22Rv1 (cell line): ENCODE data around the gene CASK.

ENCODE experiments used
- H3K27ac ChIP-seq: fragments of 450-650 bp; 2 replicates; pipeline ENCODE4 v1.5.1; 2017
- CTCF ChIP-seq: fragments of 450-650 bp; IDR thresholded peaks from 2 replicates; pipeline ENCODE4 v1.5.1; 2017; ENCODE audit warnings: mild to moderate bottlenecking
- ZFX ChIP-seq: fragments of 450-650 bp; IDR thresholded peaks from 2 replicates; pipeline ENCODE4 v1.6.1; 2017; ENCODE audit warnings: antibody characterized with exemption, borderline replicate concordance

CASK gene

DNA sequence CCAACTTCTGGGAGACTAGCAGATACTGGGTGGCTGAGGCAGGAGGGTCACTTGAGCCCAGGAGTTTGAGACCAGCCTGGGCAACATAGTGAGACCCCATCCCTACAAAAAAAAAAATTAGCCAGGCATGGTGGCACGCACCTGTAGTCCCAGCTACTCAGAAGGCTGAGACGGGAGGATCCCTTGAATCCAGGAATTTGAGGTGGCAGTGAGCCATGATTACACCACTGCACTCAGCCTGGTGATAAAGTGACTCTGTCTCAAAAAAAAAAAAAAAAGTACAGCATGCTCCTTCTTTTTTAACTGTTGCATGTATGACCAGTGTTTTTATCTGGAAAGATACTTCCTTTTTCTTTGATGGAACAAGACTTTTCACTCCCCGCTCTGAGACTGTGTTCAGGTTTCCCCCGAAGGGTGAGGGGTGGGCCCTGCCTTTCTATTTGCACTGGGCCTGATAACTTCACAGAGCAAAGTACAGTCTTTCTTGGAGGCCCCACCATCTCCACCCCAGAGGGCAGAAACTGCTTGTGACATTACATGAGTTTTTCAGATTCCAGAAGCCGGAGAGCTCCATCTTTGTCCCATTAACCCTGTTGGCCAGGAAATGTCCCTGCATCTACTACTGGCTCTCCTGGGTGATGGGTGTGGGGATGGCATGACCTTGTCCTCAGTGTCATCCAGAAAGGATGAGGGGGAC lies 441.1 kb downstream of the CASK start:
- TF ChIP-seq CTCF, result no peak
- no peak for TF ChIP-seq ZFX
- no peak overlapping the region for H3K27ac ChIP-seq

GRCh38 chrX:41481264-41482109 lies 441.9 kb downstream of the CASK start:
- no peak overlapping the region for H3K27ac ChIP-seq
- peak; percentile 35 for TF ChIP-seq CTCF
- TF ChIP-seq ZFX, result no peak

- TF ChIP-seq ZFX, result no peak
- no peak for TF ChIP-seq CTCF
- no peak overlapping the region for H3K27ac ChIP-seq
Observed at GRCh38 chrX:41480508-41481260, 442.7 kb downstream of the CASK start.

DNA sequence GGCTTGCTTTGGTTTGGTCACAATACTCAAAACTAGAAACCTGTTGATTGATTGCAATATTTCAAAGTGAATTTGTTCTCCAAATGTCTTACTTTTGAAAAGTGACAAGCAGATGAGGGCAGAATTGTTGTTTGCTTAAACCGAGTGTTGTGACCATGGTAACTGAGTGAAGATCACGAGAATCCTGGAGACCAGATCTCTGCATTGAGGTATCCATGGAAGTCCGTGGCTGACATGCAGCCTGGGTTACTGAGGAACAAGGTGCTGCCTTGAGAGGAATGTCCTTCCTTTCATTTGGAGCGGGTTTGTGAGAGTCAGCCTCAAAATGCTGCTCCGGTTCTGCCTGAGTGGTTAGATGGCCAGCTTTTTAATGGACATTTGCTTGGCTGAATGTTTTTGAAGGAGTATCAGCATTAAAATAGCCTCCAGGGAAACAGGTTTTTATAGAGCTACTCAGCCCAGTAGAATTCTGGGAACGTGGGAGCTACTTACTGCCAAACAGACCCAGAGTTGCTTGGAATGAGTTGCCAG lies 444.9 kb downstream of the CASK start:
- TF ChIP-seq ZFX, result no peak
- TF ChIP-seq CTCF, result no peak
- H3K27ac ChIP-seq, result no peak overlapping the region

- no peak overlapping the region for H3K27ac ChIP-seq
- TF ChIP-seq CTCF, result no peak
Observed at GRCh38 chrX:41475591-41476241, 447.6 kb downstream of the CASK start.

GRCh38 chrX:41475191-41475590 lies 448.2 kb downstream of the CASK start:
- H3K27ac ChIP-seq, result no peak overlapping the region
- TF ChIP-seq CTCF (no peak), ZFX (no peak)
